Measurements from ENCODE around the gene LSM11.
"Not testable (repeated sequence)": the region's sequence is repeated elsewhere in the genome, so short reads cannot be mapped to it uniquely, and the experiment has no call there.

LSM11 gene

DNA sequence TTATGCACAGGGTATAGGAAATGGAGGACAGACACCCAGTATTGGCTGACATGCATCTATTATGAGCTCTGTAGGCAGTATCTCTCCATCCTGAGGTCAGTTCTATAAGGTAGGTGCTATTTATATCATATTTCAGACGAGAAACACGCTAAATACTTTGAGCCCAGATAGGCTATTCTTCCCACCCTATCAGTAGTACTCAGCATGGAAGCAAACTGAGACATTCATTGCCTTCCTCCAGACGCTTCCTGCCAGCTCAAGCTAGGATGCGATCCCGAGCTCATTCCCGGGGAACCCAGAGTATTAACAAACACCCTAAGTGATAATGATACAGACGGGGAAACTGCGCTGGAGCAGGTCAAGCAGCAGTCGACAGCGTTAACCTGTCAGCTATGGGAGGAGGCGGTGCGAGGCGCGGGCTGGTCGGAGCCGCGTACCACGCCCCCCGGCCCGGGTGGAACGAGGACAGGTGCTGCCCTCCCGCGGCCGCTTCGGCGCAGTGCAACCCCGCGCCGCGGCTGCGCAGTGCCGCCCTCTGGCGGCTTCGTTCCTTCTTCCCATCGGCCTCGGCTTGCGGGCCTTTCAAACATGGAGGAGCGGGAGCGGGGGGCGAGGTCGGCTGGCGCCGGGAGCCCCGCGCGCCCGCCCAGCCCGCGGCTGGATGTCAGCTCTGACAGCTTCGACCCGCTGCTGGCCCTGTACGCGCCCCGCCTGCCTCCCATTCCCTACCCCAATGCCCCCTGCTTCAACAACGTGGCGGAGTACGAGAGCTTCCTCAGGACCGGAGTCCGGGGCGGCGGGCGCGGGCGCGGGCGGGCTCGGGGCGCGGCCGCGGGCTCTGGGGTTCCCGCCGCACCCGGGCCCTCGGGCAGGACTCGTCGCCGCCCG, at the start of gene LSM11:
TSS of gene LSM11 (plus strand) at position 550 of the 888 bp plus-strand sequence. CDS start at position 589, 39 bp downstream.
- DNase-seq, result peak; percentile 89

DNA sequence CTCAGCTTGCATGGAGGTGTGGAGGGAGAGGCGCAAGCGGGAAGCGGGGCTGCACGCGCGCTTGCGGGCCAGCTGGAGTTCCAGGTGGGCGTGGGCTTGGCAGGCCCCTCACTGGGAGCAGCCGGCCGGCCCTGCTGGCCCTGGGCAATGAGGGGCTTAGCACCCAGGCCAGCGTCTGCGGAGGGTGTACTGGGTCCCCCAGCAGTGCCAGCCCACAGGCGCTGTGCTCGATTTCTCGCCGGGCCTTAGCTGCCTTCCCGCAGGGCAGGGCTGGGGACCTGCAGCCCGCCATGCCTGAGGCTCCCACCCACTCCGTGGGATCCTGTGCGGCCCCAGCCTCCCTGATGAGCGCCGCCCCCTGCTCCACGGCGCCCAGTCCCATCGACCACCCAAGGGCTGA, 49.7 kb upstream of the LSM11 start:
- DNase-seq, result not testable (repeated sequence)

DNA sequence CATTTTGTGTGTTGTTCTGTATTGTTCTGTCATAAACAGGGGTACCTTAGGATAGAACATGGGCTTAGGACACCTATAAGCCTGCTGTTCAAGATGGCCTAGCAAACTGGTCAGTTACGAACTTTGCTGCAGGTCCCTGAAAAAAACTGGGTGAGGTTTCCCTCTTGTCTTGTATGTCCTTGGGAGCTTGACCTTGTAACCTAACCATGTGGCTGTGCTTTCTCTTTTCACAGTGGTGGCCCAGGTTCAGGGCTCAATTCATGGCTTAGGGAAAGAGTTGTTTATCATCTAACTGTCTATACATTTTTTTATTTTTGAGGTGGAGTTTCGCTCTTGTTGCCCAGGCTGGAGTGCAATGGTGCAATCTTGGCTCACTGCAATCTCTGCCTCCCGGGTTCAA, 47.4 kb upstream of the LSM11 start:
- not testable (repeated sequence) for DNase-seq

DNA sequence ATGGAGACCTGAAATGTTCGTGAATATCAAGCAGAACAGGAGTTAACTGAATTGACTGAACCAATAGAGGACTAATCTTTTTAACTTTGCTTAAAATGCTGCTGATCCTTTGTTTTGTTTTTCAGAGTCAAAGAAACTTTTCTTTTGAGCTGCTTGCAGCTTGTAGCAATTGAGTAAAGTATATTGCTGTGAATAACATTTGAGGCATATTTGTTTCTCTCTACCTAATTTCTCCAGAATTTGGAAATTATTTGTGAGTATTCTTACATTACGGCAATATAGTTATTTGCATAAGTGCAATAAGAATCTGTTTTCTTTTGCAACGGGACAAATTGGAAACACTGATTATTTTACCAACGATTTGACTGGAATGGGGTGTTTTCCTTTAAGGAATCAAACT, 44.8 kb upstream of the LSM11 start:
- DNase-seq, result not testable (repeated sequence)

DNA sequence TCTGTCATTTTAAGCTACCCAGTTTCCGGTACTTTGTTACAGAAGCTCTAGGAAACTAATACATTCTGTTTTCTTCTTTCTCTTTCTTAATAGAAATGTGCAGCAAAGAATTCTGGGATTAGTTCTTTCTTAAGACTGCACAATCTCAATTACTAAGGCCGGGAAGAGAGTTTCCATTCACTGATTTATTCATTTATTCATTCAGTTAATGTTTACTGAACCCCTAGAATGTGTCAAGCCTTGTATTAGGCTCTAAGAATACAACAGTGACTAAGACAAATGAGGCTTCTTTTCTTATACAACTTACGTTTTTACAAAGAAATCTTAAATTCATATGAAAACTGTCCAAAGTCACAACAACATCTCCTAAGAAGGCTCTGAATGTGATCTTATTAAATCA, 39.8 kb upstream of the LSM11 start:
- DNase-seq, result no peak

DNA sequence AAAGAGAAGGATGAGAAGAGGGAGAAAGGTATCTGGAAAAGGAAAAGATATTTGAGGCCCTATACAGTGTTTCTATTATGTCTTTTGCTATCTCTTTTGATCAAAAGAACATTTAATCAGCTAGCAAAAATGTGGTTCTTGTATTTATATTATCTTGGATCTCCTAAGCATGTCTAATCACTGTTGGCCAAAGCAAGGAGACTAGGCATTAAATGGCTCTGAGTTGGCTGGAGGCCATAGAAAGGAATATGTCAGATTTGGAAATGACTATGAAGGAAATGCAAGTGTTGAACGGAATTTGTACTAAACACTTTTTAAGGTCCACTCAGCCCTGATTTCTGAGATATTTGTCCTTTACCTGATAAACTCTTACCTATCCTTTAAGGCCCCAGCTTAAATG, 34.6 kb upstream of the LSM11 start:
- no peak for DNase-seq

DNA sequence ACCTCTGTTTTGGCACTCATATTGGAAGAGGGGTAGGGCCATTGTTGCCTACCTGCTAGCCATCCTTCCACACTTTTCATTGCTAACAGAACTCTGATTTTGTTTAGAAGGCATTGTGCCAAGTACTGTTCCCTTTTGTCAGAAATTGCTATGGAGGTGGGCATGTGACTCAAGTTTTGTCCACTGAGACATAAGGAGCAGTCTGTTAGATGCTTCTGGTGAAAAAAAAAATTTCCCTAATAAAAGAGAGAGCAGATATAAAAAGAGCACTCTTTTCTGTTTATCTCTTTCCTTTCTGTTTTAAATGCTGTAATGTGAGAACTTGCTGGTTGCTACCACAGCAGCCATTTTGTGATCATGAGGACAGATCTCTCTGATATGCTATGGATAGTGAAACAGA, 34.2 kb upstream of the LSM11 start:
- no peak for DNase-seq

DNA sequence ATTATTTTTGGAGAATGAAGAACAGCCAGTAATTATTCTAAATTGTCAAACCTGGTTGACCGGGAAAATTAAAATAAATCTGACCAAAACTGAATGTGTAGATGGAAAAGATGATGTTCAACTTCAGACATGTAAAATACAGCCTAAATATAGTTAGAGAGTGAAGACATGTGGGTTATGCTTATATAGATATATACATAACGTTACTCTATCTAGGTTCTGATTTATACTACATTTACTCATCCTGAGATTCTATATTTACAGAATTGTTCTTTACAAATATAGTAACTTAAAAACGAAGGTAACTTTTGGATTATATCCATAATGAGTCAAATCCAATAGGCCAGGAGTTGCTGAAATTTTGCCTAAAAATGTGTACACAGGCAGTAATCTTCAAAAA, 33.1 kb upstream of the LSM11 start:
- DNase-seq, result no peak

DNA sequence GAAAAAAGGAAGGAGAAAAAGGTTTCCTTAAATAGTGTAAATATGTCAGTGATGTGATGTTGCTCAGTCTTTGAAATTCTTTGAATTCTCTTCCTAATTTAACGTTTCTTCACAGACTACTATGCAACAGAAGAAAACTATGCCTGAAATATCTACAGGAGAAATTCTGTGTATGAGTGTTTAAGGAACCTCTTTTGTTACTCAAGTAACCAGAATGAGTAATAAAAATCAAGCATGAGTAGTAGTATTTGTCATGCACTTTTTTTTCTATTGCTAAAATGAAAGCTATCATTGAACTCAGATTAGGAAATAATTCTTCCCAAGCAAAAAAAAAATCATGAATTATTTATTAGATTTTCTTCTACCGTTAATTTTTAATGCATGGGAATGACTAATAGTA, 32.6 kb upstream of the LSM11 start:
- DNase-seq, result no peak

DNA sequence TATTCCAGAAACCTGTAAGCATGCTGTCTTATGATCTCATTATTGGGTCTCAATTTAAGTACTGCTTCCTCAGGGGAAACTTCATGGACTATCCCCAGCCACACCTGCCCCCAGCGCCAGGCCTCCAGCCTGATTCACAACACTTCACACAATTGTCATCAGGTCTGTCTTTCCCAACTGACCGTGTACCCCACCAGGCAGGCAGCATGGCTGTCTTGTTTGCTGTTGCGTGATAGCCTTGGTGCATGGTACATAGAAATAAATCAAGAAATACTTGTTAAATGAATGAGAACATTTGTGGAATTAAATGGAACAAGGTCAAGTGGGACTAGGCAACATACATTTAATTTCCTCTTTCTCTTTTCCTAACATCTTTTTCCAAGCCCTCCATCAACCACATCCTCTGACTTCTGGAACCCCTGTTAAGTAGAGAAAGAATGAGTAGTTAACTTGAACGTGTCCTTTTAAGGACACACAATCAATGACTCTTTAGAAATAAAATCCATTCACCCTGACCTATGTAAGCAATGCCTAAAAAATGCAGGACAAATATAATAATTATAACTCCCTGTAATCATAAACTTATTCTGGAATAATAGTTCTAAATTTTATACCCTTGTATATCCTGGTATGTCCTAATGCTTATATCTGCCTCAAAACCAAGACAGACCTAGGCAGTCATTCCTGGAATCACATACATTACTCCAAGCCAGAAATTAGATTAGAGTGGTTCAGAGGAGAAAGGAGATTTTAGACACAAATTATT, 29.5 kb upstream of the LSM11 start:
- no peak for DNase-seq

DNA sequence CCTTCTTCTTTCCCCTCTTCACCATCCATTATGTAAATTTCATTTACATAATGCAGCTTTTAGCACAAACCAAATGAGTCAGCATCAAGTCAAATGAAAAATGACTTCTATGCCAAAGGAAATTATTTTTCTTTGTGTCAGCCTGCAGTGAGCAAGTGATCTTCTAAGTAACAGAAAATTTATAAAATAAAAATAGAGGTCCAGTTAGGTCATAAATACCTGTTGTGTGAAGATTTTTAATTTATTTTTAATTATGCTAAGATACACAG, 29.0 kb upstream of the LSM11 start:
- no peak for DNase-seq

DNA sequence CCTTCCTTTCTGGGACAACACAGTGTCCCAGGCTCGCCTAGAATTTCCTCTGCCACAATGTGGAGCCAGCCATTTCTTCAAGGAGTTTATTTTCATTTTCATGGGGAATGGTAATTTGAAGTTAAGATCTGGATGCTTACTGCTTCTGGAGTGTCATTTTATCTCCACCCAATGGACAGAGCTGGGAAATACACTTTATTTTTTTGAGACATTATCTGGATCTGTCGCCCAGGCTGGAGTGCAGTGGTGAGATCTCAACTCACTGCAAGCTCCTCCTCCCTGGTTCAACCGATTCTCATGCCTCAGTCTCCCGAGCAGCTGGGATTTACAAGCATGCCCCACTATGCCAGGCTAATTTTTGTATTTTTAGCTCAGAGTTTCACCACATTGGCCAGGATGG, 25.0 kb upstream of the LSM11 start:
- DNase-seq, result no peak

DNA sequence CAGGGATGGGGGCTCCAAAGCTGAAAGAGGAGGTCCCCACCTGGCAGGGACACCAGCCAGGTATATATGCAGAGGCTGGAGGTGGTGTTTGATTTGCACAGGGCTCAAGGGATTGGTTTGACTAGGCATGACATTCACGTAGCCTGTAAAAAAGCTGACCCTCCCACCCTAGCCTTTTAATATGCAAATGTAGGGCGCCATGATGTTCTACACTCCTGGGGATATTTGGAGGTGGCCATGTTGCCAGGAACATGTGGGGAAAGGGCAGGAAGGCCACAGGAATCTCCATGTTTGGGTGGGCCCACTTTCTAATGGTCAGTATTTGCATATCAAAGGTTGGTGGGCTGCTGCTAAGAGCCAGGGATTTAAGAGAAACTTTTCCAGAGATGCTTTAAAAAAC, 24.3 kb upstream of the LSM11 start:
- DNase-seq, result no peak

DNA sequence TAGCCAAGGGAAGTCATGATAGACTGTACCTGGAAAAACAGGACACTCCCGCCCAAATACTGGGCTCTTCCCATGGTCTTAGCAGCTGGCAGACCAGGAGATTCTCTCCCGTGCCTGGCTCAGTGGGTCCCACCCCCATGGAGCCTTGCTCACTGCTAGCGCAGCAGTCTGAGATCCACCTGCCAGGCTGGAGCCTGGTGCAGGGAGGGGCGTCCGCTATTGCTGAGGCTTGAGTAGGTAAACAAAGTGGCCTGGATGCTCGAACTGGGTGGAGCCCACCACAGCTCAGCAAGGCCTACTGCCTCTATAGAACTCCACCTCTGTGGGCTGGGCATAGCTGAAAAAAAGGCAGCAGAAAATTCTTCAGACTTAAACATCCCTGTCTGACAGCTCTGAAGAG, 22.4 kb upstream of the LSM11 start:
- DNase-seq, result no peak

DNA sequence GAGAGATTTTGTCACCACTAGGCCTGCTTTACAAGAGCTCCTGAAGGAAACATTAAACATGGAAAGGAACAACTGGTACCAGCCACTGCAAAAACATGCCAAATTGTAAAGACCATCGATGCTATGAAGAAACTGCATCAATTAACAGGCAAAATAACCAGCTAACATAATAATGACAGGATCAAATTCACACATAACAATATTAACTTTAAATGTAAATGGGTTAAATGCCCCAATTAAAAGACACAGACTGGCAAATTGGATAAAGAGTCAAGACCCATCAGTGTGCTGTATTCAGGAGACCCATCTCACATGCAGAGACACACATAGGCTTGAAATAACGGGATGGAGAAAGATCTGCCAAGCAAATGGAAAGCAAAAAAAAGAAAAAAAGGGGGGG, 20.6 kb upstream of the LSM11 start:
- not testable (repeated sequence) for DNase-seq

DNA sequence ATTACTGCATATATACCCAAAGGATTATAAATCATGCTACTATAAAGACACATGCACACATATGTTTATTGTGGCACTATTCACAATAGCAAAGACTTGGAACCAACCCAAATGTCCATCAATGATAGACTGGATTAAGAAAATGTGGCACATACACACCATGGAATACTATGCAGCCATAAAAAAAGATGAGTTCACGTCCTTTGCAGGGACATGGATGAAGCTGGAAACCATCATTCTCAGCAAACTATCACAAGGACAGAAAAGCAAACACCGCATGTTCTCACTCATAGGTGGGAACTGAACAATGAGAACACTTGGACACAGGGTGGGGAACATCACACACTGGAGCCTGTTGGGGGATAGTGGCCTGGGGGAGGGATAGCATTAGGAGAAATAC, 16.9 kb upstream of the LSM11 start:
- DNase-seq, result not testable (repeated sequence)

DNA sequence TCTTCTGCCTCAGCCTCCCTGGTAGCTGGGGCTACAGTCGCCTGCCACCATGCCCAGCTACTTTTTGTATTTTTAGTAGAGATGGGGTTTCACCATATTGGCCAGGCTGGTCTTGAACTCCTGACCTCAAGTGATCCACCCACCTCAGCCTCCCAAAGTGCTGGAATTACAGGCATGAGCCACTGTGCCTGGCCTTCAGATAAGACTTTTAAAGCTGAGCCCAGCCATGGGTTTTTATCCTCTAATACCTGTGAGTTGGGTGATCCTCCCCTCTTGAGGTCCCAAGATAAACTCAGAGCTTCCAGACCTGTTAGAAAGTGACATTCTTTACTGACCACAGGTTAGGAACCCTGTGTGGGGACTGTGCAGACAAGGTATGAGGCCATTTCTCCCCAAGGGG, 15.7 kb upstream of the LSM11 start:
- DNase-seq, result not testable (repeated sequence)

DNA sequence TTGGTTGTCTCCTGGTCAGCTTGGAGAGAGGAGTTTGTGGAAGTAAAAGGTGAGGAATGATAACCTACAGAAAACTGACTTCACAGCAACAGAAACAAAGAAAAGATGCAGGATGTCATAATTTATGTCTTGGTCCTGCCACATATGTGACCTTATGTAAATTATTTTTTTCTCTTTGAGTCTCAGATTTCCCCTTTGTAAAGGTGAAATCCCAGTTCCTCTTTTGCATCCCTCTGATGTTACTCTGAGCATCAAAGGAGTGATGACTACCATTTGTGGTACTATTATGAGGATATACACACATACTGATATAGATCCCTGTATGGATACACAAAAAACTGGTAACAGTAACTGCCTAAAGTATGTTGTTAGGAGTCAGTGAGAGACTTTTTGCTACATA, 13.7 kb upstream of the LSM11 start:
- no peak for DNase-seq

DNA sequence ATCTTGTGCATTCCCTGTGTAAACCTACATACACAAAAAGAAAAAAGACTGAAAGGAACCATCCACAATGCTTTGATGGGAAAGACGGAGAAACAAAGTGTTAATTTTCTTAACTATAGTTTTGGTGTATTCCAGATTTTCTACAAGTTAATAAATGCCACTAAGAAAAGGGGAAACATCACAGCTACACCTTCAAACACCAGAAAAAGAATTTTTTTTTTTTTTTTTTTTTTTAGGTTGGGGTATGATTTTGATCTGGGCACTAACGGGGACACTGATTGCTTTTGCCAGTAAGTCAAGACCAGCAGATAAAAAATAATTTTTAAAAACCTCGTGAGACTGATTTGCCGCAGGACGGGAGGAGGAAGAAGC, 12.6 kb upstream of the LSM11 start:
- DNase-seq, result no peak

DNA sequence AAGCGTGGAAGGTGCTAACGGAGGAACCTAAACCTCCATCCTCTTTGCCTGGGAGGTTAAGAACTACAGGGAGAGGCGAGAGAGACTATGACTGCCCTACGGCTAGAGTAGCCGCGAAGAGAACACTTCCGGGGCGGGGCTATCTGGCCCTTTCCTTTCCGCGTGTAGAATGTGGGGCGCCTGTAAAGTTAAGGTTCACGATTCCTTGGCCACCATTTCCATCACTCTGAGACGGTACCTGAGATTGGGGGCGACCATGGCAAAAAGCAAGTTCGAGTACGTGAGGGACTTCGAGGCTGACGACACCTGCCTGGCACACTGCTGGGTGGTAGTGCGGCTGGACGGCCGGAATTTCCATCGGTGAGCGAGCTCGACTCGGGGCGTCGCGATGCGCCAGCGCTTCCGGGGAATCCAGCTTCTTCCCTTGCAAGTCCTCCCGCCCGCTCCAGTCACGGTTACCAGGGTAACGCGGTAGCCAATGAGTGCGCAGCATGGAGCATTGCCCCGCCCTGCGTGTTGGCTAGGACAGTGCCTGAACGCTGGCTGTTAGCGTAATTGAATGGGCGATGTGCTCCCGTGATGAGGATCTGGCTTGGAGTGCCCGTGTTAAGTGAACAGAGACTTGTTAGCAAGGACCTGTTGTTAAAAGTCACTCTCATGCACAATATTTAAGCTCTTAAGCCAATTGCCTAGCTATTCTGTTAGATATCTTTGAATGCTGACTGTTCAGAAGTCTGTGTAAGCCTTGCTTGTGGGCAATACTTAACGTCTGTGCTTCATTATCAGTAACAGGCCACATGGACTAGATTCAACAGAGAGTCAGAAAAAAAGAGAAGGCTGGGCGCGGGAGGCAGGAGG, 12.0 kb upstream of the LSM11 start, which contains the start of gene THG1L:
TSS of gene THG1L (plus strand) at position 149 of the 858 bp plus-strand sequence. CDS start at position 170, 21 bp downstream.
- DNase-seq, result peak; percentile 99

DNA sequence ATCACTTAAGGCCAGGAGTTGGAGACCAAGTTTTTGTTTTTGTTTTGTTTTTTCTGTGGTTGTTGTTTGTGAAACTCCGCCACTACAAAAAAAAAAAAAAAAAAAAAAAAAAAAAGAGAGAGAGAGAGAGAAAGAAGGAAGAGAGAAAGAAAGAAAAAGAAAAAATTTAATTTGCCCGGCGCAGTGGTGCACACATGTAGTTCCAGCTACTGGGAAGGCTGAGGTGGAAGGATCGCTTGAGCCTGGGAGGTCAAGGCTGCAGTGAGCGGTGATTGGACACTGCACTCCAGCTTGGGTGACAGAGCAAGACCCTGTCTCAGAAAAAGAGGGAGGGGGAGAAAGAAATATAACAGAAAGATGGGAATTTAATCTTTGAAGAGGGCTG, 11.4 kb upstream of the LSM11 start:
- no peak for DNase-seq

DNA sequence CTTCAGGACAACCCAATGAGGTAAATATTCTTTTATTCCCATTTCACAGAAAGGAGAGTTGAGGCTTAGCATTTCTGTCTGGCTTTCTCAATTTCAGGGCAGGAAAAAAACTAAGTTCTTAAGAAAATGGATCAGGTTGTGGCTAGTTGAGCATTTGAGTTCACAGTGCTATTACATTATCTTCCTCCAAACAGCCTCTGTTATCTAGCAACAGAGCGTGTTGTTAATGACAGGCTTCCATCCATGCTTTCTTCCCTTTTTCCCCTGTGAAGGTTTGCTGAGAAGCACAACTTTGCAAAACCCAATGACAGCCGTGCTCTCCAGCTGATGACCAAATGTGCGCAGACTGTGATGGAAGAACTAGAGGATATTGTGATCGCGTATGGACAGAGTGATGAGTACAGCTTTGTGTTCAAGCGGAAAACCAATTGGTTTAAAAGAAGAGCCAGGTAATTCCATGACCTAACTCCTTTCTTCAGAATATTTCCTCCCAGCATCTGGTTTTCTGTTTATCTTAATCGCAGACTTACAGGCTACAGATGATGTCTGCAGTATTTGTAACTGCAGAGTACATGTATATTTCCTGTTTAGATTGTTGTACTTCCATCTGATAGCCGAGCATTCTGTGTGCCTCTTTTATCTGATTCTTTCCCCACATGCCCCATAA, 10.8 kb upstream of the LSM11 start:
- DNase-seq, result no peak

DNA sequence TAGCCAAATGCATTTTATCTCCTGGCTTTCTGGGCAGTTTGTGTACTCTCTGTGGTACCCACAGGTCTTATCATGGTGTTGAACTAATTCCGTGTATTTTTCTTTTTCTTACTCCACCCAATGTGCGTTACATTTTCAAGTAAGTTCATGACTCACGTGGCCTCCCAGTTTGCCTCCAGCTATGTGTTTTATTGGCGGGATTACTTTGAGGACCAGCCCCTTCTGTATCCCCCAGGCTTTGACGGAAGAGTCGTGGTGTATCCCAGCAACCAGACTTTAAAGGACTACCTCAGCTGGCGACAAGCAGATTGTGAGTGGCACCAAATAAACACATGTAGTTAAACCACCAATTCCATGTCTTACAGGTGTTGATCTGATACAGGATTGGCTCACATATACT, 9.1 kb upstream of the LSM11 start:
- no peak for DNase-seq

Data from activated T-cell treated with anti-CD3 and anti-CD28 coated beads for 4 hours (primary cell).